Measurements from ENCODE around the gene SLC44A3. TPM values are rescaled to one million over a fixed set of nuclear protein-coding genes. Genes with fewer than 3 reads are reported as not detected.

The SLC44A3 gene
- polyA plus RNA-seq, 6 donors from 2014 or later = not detected

- ATAC-seq (ENCODE audit: low read depth in 2 of 2) (no peak), DNase-seq (no peak)
- Mint-ChIP-seq H3K9me3 (peaks cover 0 to 3% (median 0%) of the 10 kb centered on the region in 7 donors), H3K27me3 (peaks cover 4 to 28% (median 17%) of the 10 kb centered on the region in 3 donors), H3K4me3 (no peak overlapping the region), H3K27ac (no peak overlapping the region), H3K4me1 (no peaks in the 10 kb centered on the region), H3K36me3 (peaks cover 0 to 16% of the 10 kb centered on the region in 2 donors)
Observed at GRCh38 chr1:94912263-94913184, 92.4 kb downstream of the SLC44A3 start.

- Mint-ChIP-seq H3K4me1 (peaks cover 0 to under 1% (median 0%) of the 10 kb centered on the region in 3 donors), H3K4me3 (no peak overlapping the region), H3K27me3 (peaks cover 8 to 22% (median 12%) of the 10 kb centered on the region in 3 donors), H3K9me3 (no peaks in the 10 kb centered on the region), H3K36me3 (peaks cover 0 to 8% of the 10 kb centered on the region in 2 donors), H3K27ac (no peak overlapping the region)
- no peak for ATAC-seq (ENCODE audit: low read depth in 2 of 2)
- no peak for DNase-seq
Observed at GRCh38 chr1:94917251-94917650, 97.1 kb downstream of the SLC44A3 start.

DNA sequence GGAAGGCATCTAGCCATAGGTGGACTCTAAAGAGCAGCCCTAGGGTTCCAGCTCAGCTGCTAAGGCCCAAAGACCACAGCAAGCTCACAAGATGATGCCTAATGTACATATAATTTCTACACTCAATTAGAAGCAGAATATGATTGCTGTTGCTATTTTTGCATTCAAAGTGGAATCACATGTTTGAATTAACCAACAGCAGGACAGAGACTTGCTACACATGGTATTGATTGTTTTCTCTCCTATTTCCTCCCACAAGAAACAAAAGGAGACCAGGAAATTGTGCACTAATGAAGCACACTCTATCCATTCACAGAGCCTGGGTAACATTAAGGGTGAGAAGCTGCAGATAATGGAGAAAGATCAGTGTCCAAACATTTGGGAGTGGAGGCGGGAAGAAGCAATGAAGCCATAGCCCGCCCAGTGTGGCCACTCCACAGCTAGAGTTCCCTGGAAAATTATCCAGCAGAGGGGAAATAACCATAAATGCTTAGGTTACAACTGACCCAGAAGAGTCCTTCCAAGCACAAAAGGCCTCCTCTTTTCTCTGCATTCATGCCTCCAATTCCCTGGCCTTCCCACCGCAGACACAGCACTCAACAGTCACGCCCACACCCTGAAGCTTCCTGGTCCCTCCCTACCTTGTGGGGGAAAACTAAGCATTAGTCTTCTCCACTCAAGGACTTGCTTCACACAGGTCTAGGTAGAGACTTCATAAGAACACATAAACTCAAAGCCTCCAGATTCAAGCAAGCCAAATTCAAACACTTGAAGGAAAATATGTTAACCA, 99.3 kb downstream of the SLC44A3 start:
- no peak for ATAC-seq (ENCODE audit: low read depth in 2 of 2)
- Mint-ChIP-seq H3K36me3 (peaks cover 0 to 8% of the 10 kb centered on the region in 2 donors), H3K9me3 (no peaks in the 10 kb centered on the region), H3K27ac (no peak overlapping the region), H3K27me3 (peaks cover 12 to 32% (median 12%) of the 10 kb centered on the region in 3 donors), H3K4me3 (no peak overlapping the region), H3K4me1 (peaks cover 10 to 20% (median 13%) of the 10 kb centered on the region in 3 donors)
- no peak for DNase-seq

DNA sequence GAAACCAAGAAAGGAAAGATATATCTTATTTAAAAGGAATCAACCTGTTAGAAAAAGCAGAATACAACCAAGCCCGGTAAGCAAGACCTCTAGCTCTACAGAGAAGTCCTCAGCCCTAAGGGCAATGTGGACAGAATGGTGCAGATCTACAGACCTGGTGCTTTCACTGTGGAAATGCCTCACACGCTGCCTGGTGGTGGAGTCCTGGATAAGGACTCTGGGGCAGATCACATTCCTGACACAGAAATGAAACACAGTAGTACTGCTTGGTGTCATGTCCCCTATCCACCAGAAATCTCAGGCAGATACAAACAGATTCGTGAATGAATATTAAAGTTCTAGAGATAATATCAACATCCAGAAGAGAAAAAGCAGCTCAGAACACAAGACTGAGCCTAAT, 99.9 kb downstream of the SLC44A3 start:
- Mint-ChIP-seq H3K27ac (no peak overlapping the region), H3K4me1 (peaks cover 13 to 22% (median 17%) of the 10 kb centered on the region in 3 donors), H3K36me3 (peaks cover 0 to 8% of the 10 kb centered on the region in 2 donors), H3K4me3 (no peak overlapping the region), H3K27me3 (peaks cover 12 to 31% (median 15%) of the 10 kb centered on the region in 3 donors), H3K9me3 (no peaks in the 10 kb centered on the region)
- ATAC-seq (ENCODE audit: low read depth in 2 of 2) (no peak), DNase-seq (no peak)

DNA sequence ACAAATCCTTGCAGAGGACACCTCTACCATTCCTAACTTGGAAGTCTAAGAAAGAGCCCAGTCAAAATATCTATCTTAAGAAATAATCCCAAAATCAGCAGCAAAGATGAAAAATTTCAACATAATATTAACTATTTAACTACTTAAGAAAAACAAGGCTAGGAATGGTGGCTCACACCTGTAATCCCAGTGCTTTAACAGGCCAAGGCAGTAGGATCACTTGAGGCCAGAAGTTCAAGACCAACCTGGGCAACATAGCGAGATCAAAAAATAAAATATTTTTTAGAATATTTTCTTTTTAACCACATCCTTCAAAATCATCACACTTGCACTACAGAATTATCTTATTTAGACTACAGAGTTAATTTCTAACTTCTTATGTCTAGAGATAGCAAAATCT, 101.8 kb downstream of the SLC44A3 start:
- Mint-ChIP-seq H3K27ac (peak overlapping the region in 2 of 6 donors; percentile 22 to 28), H3K4me3 (no peak overlapping the region), H3K4me1 (peaks cover 23 to 32% (median 29%) of the 10 kb centered on the region in 3 donors), H3K36me3 (no peaks in the 10 kb centered on the region), H3K27me3 (peaks cover 0 to 26% (median 22%) of the 10 kb centered on the region in 3 donors), H3K9me3 (no peaks in the 10 kb centered on the region)
- DNase-seq (no peak), ATAC-seq (ENCODE audit: low read depth in 2 of 2) (no peak)

GRCh38 chr1:94922761-94923331, 102.7 kb downstream of the SLC44A3 start:
- Mint-ChIP-seq H3K4me1 (peaks cover 27 to 37% (median 33%) of the 10 kb centered on the region in 3 donors), H3K9me3 (no peaks in the 10 kb centered on the region), H3K27ac (peak overlapping the region in 1 of 6 donors; percentile 77)

GRCh38 chr1:94925004-94925403, 104.8 kb downstream of the SLC44A3 start:
- H3K4me1 Mint-ChIP-seq = peaks cover 27 to 44% (median 36%) of the 10 kb centered on the region in 3 donors
- H3K27me3 Mint-ChIP-seq = peaks cover 0 to 22% (median 22%) of the 10 kb centered on the region in 3 donors
- H3K27ac Mint-ChIP-seq = peak overlapping the region in 1 of 6 donors; percentile 92
- H3K4me3 Mint-ChIP-seq = peak overlapping the region in 7 of 8 donors; percentile 18 to 95 (median 92)
- no peak for ATAC-seq (ENCODE audit: low read depth in 2 of 2)
- no peak for DNase-seq
- H3K36me3 Mint-ChIP-seq = no peaks in the 10 kb centered on the region
- H3K9me3 Mint-ChIP-seq = no peaks in the 10 kb centered on the region

More at GRCh38 chr1:94922761-94923331, 102.7 kb downstream of the SLC44A3 start:
- H3K36me3 Mint-ChIP-seq = no peaks in the 10 kb centered on the region
- DNase-seq (no peak), ATAC-seq (ENCODE audit: low read depth in 2 of 2) (no peak)
- peaks cover 0 to 26% (median 22%) of the 10 kb centered on the region in 3 donors for H3K27me3 Mint-ChIP-seq
- H3K4me3 Mint-ChIP-seq = peak overlapping the region in 2 of 8 donors; percentile 35 to 54

GRCh38 chr1:94925561-94926125, 105.5 kb downstream of the SLC44A3 start:
- Mint-ChIP-seq H3K9me3 (no peaks in the 10 kb centered on the region), H3K36me3 (no peaks in the 10 kb centered on the region), H3K4me1 (peaks cover 27 to 44% (median 36%) of the 10 kb centered on the region in 3 donors), H3K27ac (peak overlapping the region; percentile 47 to 92 (median 88)), H3K27me3 (peaks cover 0 to 22% (median 22%) of the 10 kb centered on the region in 3 donors), H3K4me3 (peak overlapping the region; percentile 90 to 98 (median 95))
- peak; percentile 45 to 49 for ATAC-seq (ENCODE audit: low read depth in 2 of 2)
- peak; percentile 60 for DNase-seq

DNA sequence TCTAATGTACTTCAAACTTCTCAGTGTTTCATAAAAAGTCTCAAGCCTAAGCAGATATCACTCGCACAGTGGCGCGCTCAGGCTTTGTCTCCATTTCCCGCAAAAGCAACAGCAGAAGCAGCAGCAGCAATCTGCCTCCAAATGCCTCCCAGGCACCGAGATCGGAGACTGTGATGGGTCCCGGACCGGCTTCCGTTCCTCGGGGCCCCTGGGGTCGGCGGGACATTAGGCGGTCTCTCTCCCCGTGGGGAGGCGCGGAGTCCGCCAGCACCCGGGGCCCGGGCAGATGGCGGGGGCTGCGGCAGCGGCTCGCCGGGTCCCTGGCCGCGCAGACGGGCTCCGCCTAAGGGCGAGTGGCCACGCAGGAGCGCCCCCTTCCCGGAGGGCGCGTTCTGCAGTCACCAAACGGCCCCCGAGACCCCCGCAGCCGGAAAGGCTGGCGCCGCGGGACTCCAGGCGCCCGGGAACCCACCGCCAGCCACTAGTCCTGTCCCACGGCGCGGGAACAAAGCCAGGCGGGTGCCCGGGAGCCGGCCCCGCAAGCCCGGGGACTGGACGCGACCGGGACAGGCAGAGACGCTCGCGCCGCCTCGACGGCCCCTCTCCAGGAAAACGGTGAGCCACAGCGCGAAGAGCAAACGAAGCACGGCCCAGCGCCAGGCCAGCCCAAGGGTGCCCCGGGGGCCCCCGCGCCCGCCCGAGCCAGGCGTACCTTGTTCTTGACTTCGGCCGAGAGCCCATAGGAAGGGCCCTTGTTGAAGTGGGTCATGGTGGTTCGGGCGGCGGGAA, 106.2 kb downstream of the SLC44A3 start:
- peaks cover 27 to 44% (median 36%) of the 10 kb centered on the region in 3 donors for H3K4me1 Mint-ChIP-seq
- ATAC-seq (ENCODE audit: low read depth in 2 of 2) = peak; percentile 5 to 8
- peak; percentile 41 for DNase-seq
- H3K4me3 Mint-ChIP-seq = peak overlapping the region; percentile 90 to 98 (median 95)
- peak overlapping the region; percentile 11 to 92 (median 89) for H3K27ac Mint-ChIP-seq
- no peaks in the 10 kb centered on the region for H3K9me3 Mint-ChIP-seq
- H3K36me3 Mint-ChIP-seq = no peaks in the 10 kb centered on the region
- H3K27me3 Mint-ChIP-seq = peaks cover 0 to 22% (median 22%) of the 10 kb centered on the region in 3 donors

DNA sequence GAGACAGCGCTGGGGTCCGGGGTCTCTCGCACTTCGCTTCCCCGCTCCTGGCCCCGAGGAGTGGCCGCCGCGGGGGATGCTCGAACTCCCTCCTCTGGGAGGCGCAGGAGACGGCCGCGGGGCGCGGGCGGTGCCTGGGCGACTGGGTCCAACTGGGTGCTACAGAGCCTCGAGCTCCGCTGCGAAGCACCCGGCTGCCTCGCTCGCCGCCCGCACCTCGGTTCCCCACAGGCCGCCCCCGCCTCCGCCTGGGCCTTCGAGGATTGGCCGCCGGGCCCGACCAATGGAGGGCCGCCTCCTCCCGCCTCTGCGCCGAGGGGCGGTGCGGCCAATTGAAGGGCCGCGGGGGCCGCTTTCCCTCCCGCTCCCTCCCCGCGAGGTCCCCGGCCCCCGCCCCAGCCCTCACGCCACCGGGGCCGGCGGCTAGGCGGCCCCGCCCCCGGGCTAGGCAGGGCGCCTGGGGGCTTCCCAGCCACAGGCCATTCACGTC, 106.8 kb downstream of the SLC44A3 start, which contains the start of gene CNN3:
TSS of gene CNN3 (minus strand) at position 196 of the 490 bp plus-strand sequence. CDS start 216 bp downstream, outside the sequence.
- Mint-ChIP-seq H3K36me3 (no peaks in the 10 kb centered on the region), H3K9me3 (no peaks in the 10 kb centered on the region), H3K4me3 (peak within 1 kb of the TSS; percentile 90 to 98 (median 95)), H3K4me1 (peaks cover 27 to 44% (median 36%) of the 10 kb centered on the region in 3 donors), H3K27me3 (peaks cover 0 to 22% (median 22%) of the 10 kb centered on the region in 3 donors), H3K27ac (peak within 1 kb of the TSS; percentile 83 to 96 (median 90))
- peak; percentile 77 to 78 for ATAC-seq (ENCODE audit: low read depth in 2 of 2)
- peak; percentile 84 for DNase-seq

DNA sequence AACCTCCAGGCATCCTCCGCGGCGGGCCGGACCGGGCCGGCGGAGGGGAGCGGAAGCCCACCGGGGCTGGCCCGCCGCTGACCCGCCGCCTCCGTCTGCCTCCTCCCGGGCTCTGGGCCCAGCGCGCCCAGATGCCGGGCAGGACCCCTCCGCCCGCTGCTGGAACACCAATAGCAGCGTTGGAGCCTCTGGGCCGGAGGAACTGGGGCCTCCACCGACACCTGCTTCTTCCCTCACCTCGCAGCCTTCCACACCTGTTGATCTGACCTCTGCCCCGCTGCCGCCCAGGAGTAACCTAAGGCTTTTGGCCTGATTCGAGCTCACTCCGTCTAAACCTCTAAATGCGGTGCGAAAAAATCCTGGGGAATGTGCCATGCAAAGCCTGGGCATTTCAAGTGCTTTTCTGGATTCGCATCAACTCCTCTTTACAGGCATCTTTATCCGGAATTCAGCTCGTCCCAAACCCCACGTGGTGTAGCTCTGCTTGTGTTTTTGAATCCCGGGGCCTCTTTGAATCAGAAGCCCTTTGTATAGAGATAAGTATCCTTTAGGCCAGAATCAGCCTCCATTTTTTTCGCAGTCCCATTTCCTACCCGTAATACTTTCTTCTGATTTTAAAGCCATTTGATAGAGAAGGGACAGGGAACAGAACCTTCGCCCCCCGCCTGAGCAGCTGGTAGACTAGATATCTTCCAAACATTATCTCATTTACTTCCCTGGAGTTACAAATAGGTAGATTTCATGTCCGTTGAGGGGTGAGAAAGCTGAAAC, 107.4 kb downstream of the SLC44A3 start:
- Mint-ChIP-seq H3K27ac (peak overlapping the region; percentile 80 to 96 (median 88)), H3K4me3 (peak overlapping the region; percentile 90 to 95 (median 92)), H3K4me1 (peaks cover 27 to 40% (median 36%) of the 10 kb centered on the region in 3 donors), H3K27me3 (peaks cover 0 to 22% (median 22%) of the 10 kb centered on the region in 3 donors), H3K9me3 (no peaks in the 10 kb centered on the region), H3K36me3 (no peaks in the 10 kb centered on the region)
- no peak for DNase-seq
- peak in 1 of 2 donors; percentile 29 for ATAC-seq (ENCODE audit: low read depth in 2 of 2)
